ENCODE measurements around the gene SEZ6L.

GRCh38 chr22:26286091-26286820 is 117.0 kb downstream of the SEZ6L start:
- TF ChIP-seq CTCF (IDR thresholded peaks at IDR 0.05) (no peak), POLR2A (IDR thresholded peaks at IDR 0.05) (no peak)
